Endothelial cell of umbilical vein (primary cell): ENCODE data around the gene MAGI1.

ENCODE experiments used
- CTCF ChIP-seq, 2 donors: IDR thresholded peaks; 1 replicate in 1 of 2; 2 replicates in 1 of 2; pipeline ENCODE4 v1.5.1; 2011; ENCODE audit warnings: low read length in 2 of 2, mild to moderate bottlenecking in 2 of 2, moderate library complexity in 2 of 2, control low read depth in 1 of 2, inconsistent platforms in 1 of 2, low read depth in 1 of 2; ENCODE audit not compliant: insufficient read depth in 1 of 2; ENCODE audit errors: extremely low read depth in 1 of 2
- EZH2 ChIP-seq: IDR thresholded peaks from 2 replicates; pipeline ENCODE4 v1.6.1; 2012; ENCODE audit warnings: borderline replicate concordance, low read depth, mild to moderate bottlenecking, moderate library complexity, low read length, inconsistent platforms; ENCODE audit not compliant: severe bottlenecking
- FOS ChIP-seq: IDR thresholded peaks from 2 replicates; pipeline ENCODE4 v1.6.1; 2011; ENCODE audit warnings: mild to moderate bottlenecking, low read length, moderate library complexity, borderline replicate concordance; ENCODE audit not compliant: insufficient read depth
- GATA2 ChIP-seq: IDR thresholded peaks from 2 replicates; pipeline ENCODE4 v1.7.0; 2011; ENCODE audit warnings: low read depth, mild to moderate bottlenecking, moderate library complexity, mixed read lengths, low read length; ENCODE audit not compliant: insufficient read length, insufficient read depth
- JUN ChIP-seq: IDR thresholded peaks from 2 replicates; pipeline ENCODE4 v1.6.1; 2011; ENCODE audit warnings: borderline replicate concordance, low read depth; ENCODE audit not compliant: insufficient read length, insufficient read depth
- MAX ChIP-seq: IDR thresholded peaks from 2 replicates; pipeline ENCODE4 v1.6.1; 2011; ENCODE audit not compliant: insufficient read depth, insufficient read length
- MYC ChIP-seq: IDR thresholded peaks from one replicate; pipeline ENCODE4 v1.6.1; 2011; ENCODE audit warnings: mild to moderate bottlenecking, low read depth, low read length
- POLR2A ChIP-seq: IDR thresholded peaks from 2 replicates; pipeline ENCODE4 v1.6.1; 2012; ENCODE audit warnings: low read depth, mild to moderate bottlenecking, control low read depth, low read length
- POLR2AphosphoS5 ChIP-seq: IDR thresholded peaks from 2 replicates; pipeline ENCODE4 v1.6.1; 2012; ENCODE audit warnings: low read depth, mild to moderate bottlenecking, control low read depth, low read length, moderate library complexity; ENCODE audit not compliant: insufficient read depth

GRCh38 chr3:66068255-66068654, 29.5 kb upstream of the MAGI1 start:
- no peak for TF ChIP-seq CTCF (IDR thresholded peaks at IDR 0.05; ENCODE audit: extremely low read depth in 1 of 2, insufficient read depth in 1 of 2, low read depth in 1 of 2, low read length in 2 of 2)
- no peak for TF ChIP-seq POLR2A
- no peak for TF ChIP-seq MYC
- no peak for TF ChIP-seq POLR2AphosphoS5
- no peak for TF ChIP-seq MAX
- TF ChIP-seq JUN: no peak
- no peak for TF ChIP-seq GATA2
- no peak for TF ChIP-seq EZH2
- no peak for TF ChIP-seq FOS
